Liver (tissue), 9 donors: ENCODE results near the gene MROH8. TPM values are rescaled to one million over a fixed set of nuclear protein-coding genes. Genes with fewer than 3 reads are reported as not detected.
"Not testable (repeated sequence)": the region's sequence is repeated elsewhere in the genome, so short reads cannot be mapped to it uniquely, and the experiment has no call there.

Experiments
- DNase-seq: peaks from one replicate; pipeline ENCODE4 v3.0.0-alpha.2; 2017; ENCODE audit warnings: low spot score
- H3K27ac ChIP-seq, 2 donors: one replicate each; pipeline ENCODE4 v1.7.0; 2013; ENCODE audit warnings: inconsistent platforms in 2 of 2, low read length in 2 of 2, control low read depth in 1 of 2, low read depth in 1 of 2, mild to moderate bottlenecking in 1 of 2
- H3K27me3 ChIP-seq, 4 donors: one replicate each; pipeline versions ENCODE4 v1.6.1 to v1.7.0; 2013; ENCODE audit warnings: low read length in 3 of 4, inconsistent platforms in 1 of 4, mild to moderate bottlenecking in 1 of 4, moderate library complexity in 1 of 4; ENCODE audit not compliant: control insufficient read depth in 4 of 4, insufficient read depth in 4 of 4
- H3K36me3 ChIP-seq, 4 donors: one replicate each; pipeline versions ENCODE4 v1.6.1 to v1.7.0; 2013; ENCODE audit warnings: low read length in 3 of 4, mild to moderate bottlenecking in 3 of 4, low read depth in 1 of 4, moderate library complexity in 1 of 4; ENCODE audit not compliant: control insufficient read depth in 4 of 4, insufficient read depth in 3 of 4
- H3K4me1 ChIP-seq, 4 donors: one replicate each; pipeline versions ENCODE4 v1.6.1 to v1.7.0; 2013; ENCODE audit warnings: low read length in 3 of 4, mild to moderate bottlenecking in 3 of 4, moderate library complexity in 1 of 4; ENCODE audit not compliant: control insufficient read depth in 4 of 4, insufficient read depth in 4 of 4
- H3K4me3 ChIP-seq, 3 donors: one replicate each; pipeline versions ENCODE4 v1.6.1 to v1.7.0; 2013; ENCODE audit warnings: low read length in 3 of 3, control low read depth in 1 of 3, low read depth in 1 of 3, mild to moderate bottlenecking in 1 of 3
- H3K9ac ChIP-seq, 2 donors: one replicate each; pipeline ENCODE4 v1.7.0; 2013; ENCODE audit warnings: low read length in 2 of 2, mild to moderate bottlenecking in 2 of 2, moderate library complexity in 2 of 2, control low read depth in 1 of 2, low read depth in 1 of 2
- H3K9me3 ChIP-seq, 4 donors: one replicate each; pipeline versions ENCODE4 v1.6.1 to v1.7.0; 2013; ENCODE audit warnings: low read length in 3 of 4; ENCODE audit not compliant: control insufficient read depth in 4 of 4
- FOXA1 ChIP-seq: IDR thresholded peaks from 2 replicates; pipeline ENCODE4 v1.6.1; 2016; ENCODE audit warnings: antibody characterized with exemption
- HNF4A ChIP-seq, 2 donors: conservative IDR thresholded peaks; 2 replicates each; pipeline ENCODE4 v1.6.1; 2016; ENCODE audit warnings: antibody characterized with exemption in 2 of 2, mild to moderate bottlenecking in 2 of 2
- HNF4G ChIP-seq: IDR thresholded peaks from 2 replicates; pipeline ENCODE4 v1.6.1; 2016; ENCODE audit warnings: antibody characterized with exemption
- JUND ChIP-seq, 2 donors: IDR thresholded peaks; 2 replicates each; pipeline ENCODE4 v1.6.1; 2016; ENCODE audit warnings: antibody characterized with exemption in 2 of 2
- TAF1 ChIP-seq: conservative IDR thresholded peaks from 2 replicates; pipeline ENCODE4 v1.6.1; 2016; ENCODE audit warnings: antibody characterized with exemption, mild to moderate bottlenecking
- YY1 ChIP-seq: IDR thresholded peaks from 2 replicates; pipeline ENCODE4 v1.6.1; 2016; ENCODE audit warnings: antibody characterized with exemption, mild to moderate bottlenecking
- WGBS: extraction: QIAGEN DNeasy Blood & Tissue Kit; methylation state at CpG from one replicate; pipeline ENCODE4 v1.1.7; 2013; 5-methylcytosine and 5-hydroxymethylcytosine counted together
- polyA plus RNA-seq, 2 donors: library from polyadenylated mRNA; stranded (reverse) in 1 of 2; unstranded in 1 of 2; fragments of 200-250 nt in 1 of 2; fragments of >200 nt in 1 of 2; fragmentation: Nextera tagmentation in 1 of 2; extraction: Ambion mirVana in 1 of 2; gene quantifications; one replicate each; pipeline versions ENCODE4 v1.2.1 to v1.2.3, GENCODE V29; 2013 to 2015
- total RNA-seq, 2 donors: library from RNA; depleted of rRNA; stranded (reverse); fragments of >200 nt; gene quantifications; one replicate each; pipeline ENCODE4 v1.2.3, GENCODE V29; 2014
- TF ChIP-seq, protein P1 (sequence below): IDR thresholded peaks from 2 replicates; pipeline ENCODE4 v1.6.1; 2016; ENCODE audit warnings: antibody characterized with exemption
- TF ChIP-seq, protein P2 (sequence below): IDR thresholded peaks from 2 replicates; pipeline ENCODE4 v1.6.1; 2016; ENCODE audit warnings: antibody characterized with exemption
- TF ChIP-seq, protein P3 (sequence below): IDR thresholded peaks from 2 replicates; pipeline ENCODE4 v1.6.1; 2016; ENCODE audit warnings: antibody characterized with exemption
- TF ChIP-seq, protein P4 (sequence below): fragments of 150-350 bp; IDR thresholded peaks from 2 replicates; pipeline ENCODE4 v1.5.1; 2017; ENCODE audit warnings: improper control_type of control experiment, low read depth, low read length; ENCODE audit not compliant: missing input control
- TF ChIP-seq, protein P5 (sequence below): IDR thresholded peaks from 2 replicates; pipeline ENCODE4 v1.6.1; 2016; ENCODE audit warnings: antibody characterized with exemption, mild to moderate bottlenecking
- donor health status: healthy.
- donor health status: healthy.
- donor health status: healthy.
- donor health status: healthy.
- donor health status: healthy.

Gene MROH8
- total and polyA plus RNA-seq, 4 donors: 1.3 to 5.1 (median 2.0) TPM

DNA sequence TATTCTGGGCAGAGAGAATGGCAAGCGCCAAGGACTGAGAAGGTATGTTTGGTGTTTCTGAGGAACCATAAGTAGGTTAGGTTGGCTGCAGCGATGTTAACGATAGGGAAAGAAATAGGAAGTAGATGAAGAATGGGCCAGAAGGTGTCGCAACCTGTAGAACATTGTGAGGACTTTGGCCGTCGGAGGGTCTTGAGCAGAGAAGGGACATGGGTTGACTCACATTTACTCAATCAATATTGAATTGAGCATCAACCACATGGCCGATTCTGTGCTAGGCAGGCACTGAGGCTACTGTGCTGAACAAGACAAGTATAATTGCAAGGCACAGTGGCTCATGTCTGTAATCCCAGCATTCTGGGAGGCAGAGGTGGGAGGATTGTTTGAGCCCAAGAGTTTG lies 27.1 kb downstream of the MROH8 start:
- no peak overlapping the region for H3K9ac ChIP-seq
- no peaks in the 10 kb centered on the region for H3K9me3 ChIP-seq
- peaks cover 0 to 5% (median 0%) of the 10 kb centered on the region in 4 donors for H3K4me1 ChIP-seq
- TF ChIP-seq HNF4A (conservative IDR thresholded peaks at IDR 0.05) (no peak), JUND (IDR thresholded peaks at IDR 0.05) (no peak)
- H3K36me3 ChIP-seq: peaks cover 0 to 2% (median under 1%) of the 10 kb centered on the region in 4 donors
- H3K27me3 ChIP-seq: no peaks in the 10 kb centered on the region
- H3K4me3 ChIP-seq: no peak overlapping the region
- no peak for DNase-seq
- WGBS: 85% methylated on average over 7 of the region's 7 CpGs
- H3K27ac ChIP-seq: no peak overlapping the region

DNA sequence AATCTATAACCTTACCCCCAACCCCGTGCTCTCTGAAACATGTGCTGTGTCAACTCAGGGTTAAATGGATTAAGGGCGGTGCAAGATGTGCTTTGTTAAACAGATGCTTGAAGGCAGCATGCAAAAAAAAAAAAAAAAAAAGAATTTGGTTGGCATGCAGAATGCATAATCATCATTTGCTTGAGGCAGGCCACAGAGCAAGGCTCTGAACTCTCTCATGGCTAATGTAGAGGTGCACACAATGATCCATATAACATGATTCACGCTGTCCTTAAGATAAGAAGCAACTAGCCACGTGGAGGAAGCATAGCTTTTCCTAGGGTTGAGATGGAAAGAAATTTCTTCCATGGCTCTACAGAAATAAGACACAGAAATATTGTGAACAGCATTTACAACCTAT lies 27.8 kb downstream of the MROH8 start:
- TF ChIP-seq HNF4G: no peak
- TF ChIP-seq TAF1: no peak
- TF ChIP-seq FOXA1: no peak
- TF ChIP-seq YY1: no peak
- TF ChIP-seq, protein P1, sequence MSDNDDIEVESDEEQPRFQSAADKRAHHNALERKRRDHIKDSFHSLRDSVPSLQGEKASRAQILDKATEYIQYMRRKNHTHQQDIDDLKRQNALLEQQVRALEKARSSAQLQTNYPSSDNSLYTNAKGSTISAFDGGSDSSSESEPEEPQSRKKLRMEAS: no peak
- TF ChIP-seq, protein P2, sequence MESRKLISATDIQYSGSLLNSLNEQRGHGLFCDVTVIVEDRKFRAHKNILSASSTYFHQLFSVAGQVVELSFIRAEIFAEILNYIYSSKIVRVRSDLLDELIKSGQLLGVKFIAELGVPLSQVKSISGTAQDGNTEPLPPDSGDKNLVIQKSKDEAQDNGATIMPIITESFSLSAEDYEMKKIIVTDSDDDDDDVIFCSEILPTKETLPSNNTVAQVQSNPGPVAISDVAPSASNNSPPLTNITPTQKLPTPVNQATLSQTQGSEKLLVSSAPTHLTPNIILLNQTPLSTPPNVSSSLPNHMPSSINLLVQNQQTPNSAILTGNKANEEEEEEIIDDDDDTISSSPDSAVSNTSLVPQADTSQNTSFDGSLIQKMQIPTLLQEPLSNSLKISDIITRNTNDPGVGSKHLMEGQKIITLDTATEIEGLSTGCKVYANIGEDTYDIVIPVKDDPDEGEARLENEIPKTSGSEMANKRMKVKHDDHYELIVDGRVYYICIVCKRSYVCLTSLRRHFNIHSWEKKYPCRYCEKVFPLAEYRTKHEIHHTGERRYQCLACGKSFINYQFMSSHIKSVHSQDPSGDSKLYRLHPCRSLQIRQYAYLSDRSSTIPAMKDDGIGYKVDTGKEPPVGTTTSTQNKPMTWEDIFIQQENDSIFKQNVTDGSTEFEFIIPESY: no peak
- TF ChIP-seq, protein P3, sequence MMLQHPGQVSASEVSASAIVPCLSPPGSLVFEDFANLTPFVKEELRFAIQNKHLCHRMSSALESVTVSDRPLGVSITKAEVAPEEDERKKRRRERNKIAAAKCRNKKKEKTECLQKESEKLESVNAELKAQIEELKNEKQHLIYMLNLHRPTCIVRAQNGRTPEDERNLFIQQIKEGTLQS: no peak
- TF ChIP-seq, protein P4, sequence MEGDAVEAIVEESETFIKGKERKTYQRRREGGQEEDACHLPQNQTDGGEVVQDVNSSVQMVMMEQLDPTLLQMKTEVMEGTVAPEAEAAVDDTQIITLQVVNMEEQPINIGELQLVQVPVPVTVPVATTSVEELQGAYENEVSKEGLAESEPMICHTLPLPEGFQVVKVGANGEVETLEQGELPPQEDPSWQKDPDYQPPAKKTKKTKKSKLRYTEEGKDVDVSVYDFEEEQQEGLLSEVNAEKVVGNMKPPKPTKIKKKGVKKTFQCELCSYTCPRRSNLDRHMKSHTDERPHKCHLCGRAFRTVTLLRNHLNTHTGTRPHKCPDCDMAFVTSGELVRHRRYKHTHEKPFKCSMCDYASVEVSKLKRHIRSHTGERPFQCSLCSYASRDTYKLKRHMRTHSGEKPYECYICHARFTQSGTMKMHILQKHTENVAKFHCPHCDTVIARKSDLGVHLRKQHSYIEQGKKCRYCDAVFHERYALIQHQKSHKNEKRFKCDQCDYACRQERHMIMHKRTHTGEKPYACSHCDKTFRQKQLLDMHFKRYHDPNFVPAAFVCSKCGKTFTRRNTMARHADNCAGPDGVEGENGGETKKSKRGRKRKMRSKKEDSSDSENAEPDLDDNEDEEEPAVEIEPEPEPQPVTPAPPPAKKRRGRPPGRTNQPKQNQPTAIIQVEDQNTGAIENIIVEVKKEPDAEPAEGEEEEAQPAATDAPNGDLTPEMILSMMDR: no peak
- TF ChIP-seq, protein P5, sequence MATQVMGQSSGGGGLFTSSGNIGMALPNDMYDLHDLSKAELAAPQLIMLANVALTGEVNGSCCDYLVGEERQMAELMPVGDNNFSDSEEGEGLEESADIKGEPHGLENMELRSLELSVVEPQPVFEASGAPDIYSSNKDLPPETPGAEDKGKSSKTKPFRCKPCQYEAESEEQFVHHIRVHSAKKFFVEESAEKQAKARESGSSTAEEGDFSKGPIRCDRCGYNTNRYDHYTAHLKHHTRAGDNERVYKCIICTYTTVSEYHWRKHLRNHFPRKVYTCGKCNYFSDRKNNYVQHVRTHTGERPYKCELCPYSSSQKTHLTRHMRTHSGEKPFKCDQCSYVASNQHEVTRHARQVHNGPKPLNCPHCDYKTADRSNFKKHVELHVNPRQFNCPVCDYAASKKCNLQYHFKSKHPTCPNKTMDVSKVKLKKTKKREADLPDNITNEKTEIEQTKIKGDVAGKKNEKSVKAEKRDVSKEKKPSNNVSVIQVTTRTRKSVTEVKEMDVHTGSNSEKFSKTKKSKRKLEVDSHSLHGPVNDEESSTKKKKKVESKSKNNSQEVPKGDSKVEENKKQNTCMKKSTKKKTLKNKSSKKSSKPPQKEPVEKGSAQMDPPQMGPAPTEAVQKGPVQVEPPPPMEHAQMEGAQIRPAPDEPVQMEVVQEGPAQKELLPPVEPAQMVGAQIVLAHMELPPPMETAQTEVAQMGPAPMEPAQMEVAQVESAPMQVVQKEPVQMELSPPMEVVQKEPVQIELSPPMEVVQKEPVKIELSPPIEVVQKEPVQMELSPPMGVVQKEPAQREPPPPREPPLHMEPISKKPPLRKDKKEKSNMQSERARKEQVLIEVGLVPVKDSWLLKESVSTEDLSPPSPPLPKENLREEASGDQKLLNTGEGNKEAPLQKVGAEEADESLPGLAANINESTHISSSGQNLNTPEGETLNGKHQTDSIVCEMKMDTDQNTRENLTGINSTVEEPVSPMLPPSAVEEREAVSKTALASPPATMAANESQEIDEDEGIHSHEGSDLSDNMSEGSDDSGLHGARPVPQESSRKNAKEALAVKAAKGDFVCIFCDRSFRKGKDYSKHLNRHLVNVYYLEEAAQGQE: no peak
- no peak for TF ChIP-seq JUND (IDR thresholded peaks at IDR 0.05)
- WGBS: 94% methylated on average over 3 of the region's 4 CpGs

DNA sequence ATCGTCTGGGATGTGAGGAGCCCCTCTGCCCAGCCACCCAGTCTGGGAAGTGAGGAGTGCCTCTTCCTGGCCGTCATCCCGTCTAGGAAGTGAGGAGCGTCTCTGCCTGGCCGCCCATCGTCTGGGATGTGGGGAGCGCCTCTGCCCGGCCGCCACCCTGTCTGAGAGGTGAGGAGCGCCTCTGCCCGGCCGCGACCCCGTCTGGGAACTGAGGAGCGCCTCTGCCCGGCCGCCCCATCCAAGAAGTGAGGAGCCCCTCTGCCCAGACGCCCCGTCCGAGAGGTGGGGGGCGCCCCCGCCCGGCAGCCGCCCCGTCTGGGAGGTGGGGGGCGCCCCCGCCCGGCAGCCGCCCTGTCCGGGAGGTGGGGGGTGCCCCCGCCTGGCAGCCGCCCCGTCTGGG lies 28.5 kb downstream of the MROH8 start:
- not testable (repeated sequence) for H3K27ac ChIP-seq, H3K36me3 ChIP-seq, H3K9ac ChIP-seq, DNase-seq, H3K4me1 ChIP-seq, H3K9me3 ChIP-seq, H3K27me3 ChIP-seq, H3K4me3 ChIP-seq
- WGBS: 99% methylated on average over 33 of the region's 33 CpGs

More for the DNA sequence above, 27.8 kb downstream of the MROH8 start:
- Histone ChIP-seq H3K4me3 (no peak overlapping the region), H3K4me1 (peaks cover 0 to 5% (median 0%) of the 10 kb centered on the region in 4 donors), H3K9ac (no peak overlapping the region), H3K36me3 (peaks cover 0 to 2% (median under 1%) of the 10 kb centered on the region in 4 donors), H3K27ac (no peak overlapping the region), H3K27me3 (no peaks in the 10 kb centered on the region), H3K9me3 (no peaks in the 10 kb centered on the region)
- DNase-seq: no peak
